PC-9 (cell line): ENCODE results near the gene GFAP. TPM values are rescaled to one million over a fixed set of nuclear protein-coding genes. Genes with fewer than 3 reads are reported as not detected.
A peak's percentile ranks its signal among the peaks of the same experiment; 100 is the strongest.

ENCODE experiments used
- BruUV-seq: library from RNA; stranded (reverse); fragments of 400-500 nt; replicated peaks from 2 replicates; lab custom pipeline; 2021; lab: Mats Ljungman, UMichigan
- CTCF ChIA-PET: fragments of 300-600 bp; sonication (Branson Sonifier 250); formaldehyde crosslinking; loops from one replicate; lab custom pipeline; 2022; ENCODE audit warnings: antibody characterized with exemption; lab: Charles Lee
- POLR2A ChIA-PET: fragments of 300-600 bp; sonication (Branson Sonifier 250); formaldehyde crosslinking; loops from one replicate; lab custom pipeline; 2022; ENCODE audit warnings: antibody characterized with exemption; ENCODE audit not compliant: unreplicated experiment; lab: Charles Lee
- DNase-seq, 2 experiments: peaks; one replicate each; pipeline versions ENCODE4 v3.0.0 to v3.0.0-alpha.2; 2015 to 2022; ENCODE audit warnings: mixed read lengths in 1 of 2
- H2AFZ ChIP-seq: fragments of 200-600 bp; sonication (generic); 2 replicates; pipeline ENCODE4 v1.8.1; 2017; ENCODE audit warnings: antibody characterized with exemption
- H3F3A ChIP-seq: fragments of 200-600 bp; sonication (generic); 2 replicates; pipeline ENCODE4 v1.8.1; 2017; ENCODE audit warnings: antibody characterized with exemption, mild to moderate bottlenecking, low read depth; ENCODE audit not compliant: insufficient read depth
- H3K27ac ChIP-seq: fragments of 200-600 bp; sonication (generic); 2 replicates; pipeline ENCODE4 v1.6.1; 2016; ENCODE audit warnings: mixed run types
- H3K27me3 ChIP-seq: fragments of 200-600 bp; sonication (generic); 2 replicates; pipeline ENCODE4 v1.6.1; 2016; ENCODE audit warnings: low read depth, mixed run types; ENCODE audit not compliant: insufficient read depth
- H3K36me3 ChIP-seq: fragments of 200-600 bp; sonication (generic); 2 replicates; pipeline ENCODE4 v1.6.1; 2016; ENCODE audit warnings: low read depth, mixed run types
- H3K4me1 ChIP-seq: fragments of 200-600 bp; sonication (generic); replicated peaks from 2 replicates; pipeline ENCODE4 v1.6.1; 2016; ENCODE audit warnings: mixed run types; ENCODE audit not compliant: insufficient read depth
- H3K4me2 ChIP-seq: fragments of 200-600 bp; sonication (generic); 2 replicates; pipeline ENCODE4 v1.6.1; 2017; ENCODE audit warnings: mixed run types
- H3K4me3 ChIP-seq: fragments of 200-600 bp; sonication (generic); 2 replicates; pipeline ENCODE4 v1.6.1; 2016; ENCODE audit warnings: mixed run types
- H3K79me2 ChIP-seq: fragments of 200-600 bp; sonication (generic); 2 replicates; pipeline ENCODE4 v1.6.1; 2017; ENCODE audit warnings: low read depth, mixed run types
- H3K9me2 ChIP-seq: fragments of 200-600 bp; sonication (generic); 2 replicates; pipeline ENCODE4 v1.8.1; 2017; ENCODE audit warnings: mild to moderate bottlenecking; ENCODE audit not compliant: insufficient read depth
- H3K9me3 ChIP-seq: fragments of 200-600 bp; sonication (generic); 2 replicates; pipeline ENCODE4 v1.8.1; 2016; ENCODE audit warnings: low read depth; ENCODE audit not compliant: insufficient read depth
- H4K20me1 ChIP-seq: fragments of 200-600 bp; sonication (generic); 2 replicates; pipeline ENCODE4 v1.8.1; 2017; ENCODE audit not compliant: insufficient read depth
- CTCF ChIP-seq: fragments of 200-600 bp; sonication (generic); conservative IDR thresholded peaks from 2 replicates; pipeline ENCODE4 v1.6.1; 2017; ENCODE audit warnings: mixed run types, antibody characterized with exemption, mild to moderate bottlenecking, moderate library complexity
- EZH2 ChIP-seq: fragments of 200-600 bp; sonication (generic); IDR thresholded peaks from 2 replicates; pipeline ENCODE4 v1.8.0; 2017; ENCODE audit warnings: antibody characterized with exemption, low read depth
- intact Hi-C: fragments of 100-400 bp; cut with micrococcal nuclease; formaldehyde crosslinking; loops from one replicate; pipeline ENCODE4 v1.10.0; 2022; ENCODE audit not compliant: unreplicated experiment
- total RNA-seq: library from RNA; stranded (reverse); gene quantifications from 2 replicates; pipeline ENCODE4 v1.2.3, GENCODE V29; 2021

GFAP gene
- total RNA-seq, 1 experiment from 2014 or later = not detected

GRCh38 chr17:44907729-44908470, 7.4 kb downstream of the GFAP start:
- peaks cover 28% of the 10 kb centered on the region for H3K4me1 ChIP-seq
- CTCF ChIA-PET = no interaction called here
- H3K79me2 ChIP-seq = no peaks in the 10 kb centered on the region

GRCh38 chr17:44906763-44907728, 8.3 kb downstream of the GFAP start:
- BruUV-seq = no TSS peak
- CTCF ChIA-PET = no interaction called here
- TF ChIP-seq CTCF = no peak
- TF ChIP-seq EZH2 = no peak
- Histone ChIP-seq H3K4me1 (peaks cover 34% of the 10 kb centered on the region), H3K79me2 (no peaks in the 10 kb centered on the region), H3K4me3 (no peak overlapping the region), H2AFZ (no peak overlapping the region), H3K9me2 (no peaks in the 10 kb centered on the region), H4K20me1 (no peaks in the 10 kb centered on the region), H3K9me3 (no peaks in the 10 kb centered on the region), H3F3A (peaks cover 20% of the 10 kb centered on the region; the same call in 1 of the 2 replicates), H3K27me3 (no peaks in the 10 kb centered on the region), H3K27ac (peak overlapping the region; percentile 86), H3K4me2 (peak overlapping the region; percentile 62), H3K36me3 (no peaks in the 10 kb centered on the region)
- POLR2A ChIA-PET = no interaction called here
- intact Hi-C loops = no loop called here
- peak in 1 of 2 experiments; percentile 11 for DNase-seq

More at GRCh38 chr17:44907729-44908470, 7.4 kb downstream of the GFAP start:
- H3K9me2 ChIP-seq = no peaks in the 10 kb centered on the region
- H3F3A ChIP-seq = peaks cover 13% of the 10 kb centered on the region; the same call in 1 of the 2 replicates
- intact Hi-C loops = no loop called here
- no TSS peak for BruUV-seq
- TF ChIP-seq EZH2 (no peak), CTCF (no peak)
- POLR2A ChIA-PET = interaction anchor here (0.6 kb wide), 1 partner anchor 9 kb away, joined by 4 read pairs; no protein-coding TSS in a partner anchor
- no peaks in the 10 kb centered on the region for H3K36me3 ChIP-seq
- DNase-seq = peak in 1 of 2 experiments; percentile 9
- no peak overlapping the region for H3K4me2 ChIP-seq
- H4K20me1 ChIP-seq = no peaks in the 10 kb centered on the region
- H3K27ac ChIP-seq = no peak overlapping the region
- H2AFZ ChIP-seq = no peak overlapping the region
- H3K27me3 ChIP-seq = no peaks in the 10 kb centered on the region
- H3K4me3 ChIP-seq = no peak overlapping the region
- no peaks in the 10 kb centered on the region for H3K9me3 ChIP-seq

GRCh38 chr17:44906010-44906646, 9.2 kb downstream of the GFAP start:
- Histone ChIP-seq H3K4me1 (peaks cover 43% of the 10 kb centered on the region), H2AFZ (peak overlapping the region; percentile 46; the same call in 1 of the 2 replicates), H3F3A (peaks cover 29% of the 10 kb centered on the region), H3K27ac (peak overlapping the region; percentile 86), H3K9me2 (no peaks in the 10 kb centered on the region), H3K4me2 (peak overlapping the region; percentile 62), H3K9me3 (no peaks in the 10 kb centered on the region), H3K4me3 (no peak overlapping the region), H3K36me3 (no peaks in the 10 kb centered on the region), H3K27me3 (no peaks in the 10 kb centered on the region), H4K20me1 (no peaks in the 10 kb centered on the region), H3K79me2 (no peaks in the 10 kb centered on the region)
- ChIA-PET POLR2A (interaction anchor here (0.6 kb wide), 1 partner anchor 187 kb away, joined by 7 read pairs; no protein-coding TSS in a partner anchor), CTCF (no interaction called here)
- peak; percentile 51 to 75 for DNase-seq
- no TSS peak for BruUV-seq
- no peak for TF ChIP-seq CTCF
- TF ChIP-seq EZH2 = no peak
- intact Hi-C loops = no loop called here
